PC-3 (cell line): ENCODE data around the gene HMGCS1.

Experiments
- CTCF ChIP-seq: fragments of 300-600 bp; sonication (generic); conservative IDR thresholded peaks from 2 replicates; pipeline ENCODE4 v1.5.1; 2017; ENCODE audit warnings: antibody characterized with exemption, low read depth, mild to moderate bottlenecking, low read length
- EZH2 ChIP-seq: fragments of 300-600 bp; sonication (generic); IDR thresholded peaks from one replicate; pipeline ENCODE4 v1.6.1; 2017; ENCODE audit warnings: antibody characterized with exemption, mild to moderate bottlenecking, low read length; ENCODE audit not compliant: unreplicated experiment
- EZH2phosphoT487 ChIP-seq: fragments of 300-600 bp; sonication (generic); IDR thresholded peaks from 2 replicates; pipeline ENCODE4 v1.6.1; 2018; ENCODE audit warnings: mild to moderate bottlenecking, antibody characterized with exemption, low read length, borderline replicate concordance

- TF ChIP-seq CTCF (no peak), EZH2 (no peak), EZH2phosphoT487 (no peak)
Measured at GRCh38 chr5:43348861-43349363, 35.7 kb upstream of the HMGCS1 start.
